ENCODE measurements around the gene ROCK1.

ROCK1 gene

DNA sequence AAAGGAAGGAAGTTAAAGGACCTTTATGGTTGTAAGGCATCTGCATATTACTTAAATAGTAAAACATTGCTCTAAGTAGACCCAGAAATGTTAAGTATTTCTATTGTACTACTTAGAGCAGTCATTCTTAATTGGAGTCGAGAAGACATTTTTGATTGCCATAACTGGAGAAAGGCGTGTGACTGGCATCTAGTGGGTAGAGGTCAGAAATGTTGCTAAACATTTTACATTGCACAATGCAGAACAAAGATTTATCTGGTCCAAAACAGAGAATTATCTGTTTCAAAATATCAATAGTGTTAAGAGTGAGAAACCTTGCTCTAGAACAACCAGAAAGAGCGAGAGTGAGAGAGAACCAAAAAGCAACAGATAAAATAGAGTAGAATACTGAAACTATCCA lies 23.3 kb upstream of the ROCK1 start:
- DNase-seq (ENCODE audit: low read depth), result no peak
- TF ChIP-seq, protein P1, sequence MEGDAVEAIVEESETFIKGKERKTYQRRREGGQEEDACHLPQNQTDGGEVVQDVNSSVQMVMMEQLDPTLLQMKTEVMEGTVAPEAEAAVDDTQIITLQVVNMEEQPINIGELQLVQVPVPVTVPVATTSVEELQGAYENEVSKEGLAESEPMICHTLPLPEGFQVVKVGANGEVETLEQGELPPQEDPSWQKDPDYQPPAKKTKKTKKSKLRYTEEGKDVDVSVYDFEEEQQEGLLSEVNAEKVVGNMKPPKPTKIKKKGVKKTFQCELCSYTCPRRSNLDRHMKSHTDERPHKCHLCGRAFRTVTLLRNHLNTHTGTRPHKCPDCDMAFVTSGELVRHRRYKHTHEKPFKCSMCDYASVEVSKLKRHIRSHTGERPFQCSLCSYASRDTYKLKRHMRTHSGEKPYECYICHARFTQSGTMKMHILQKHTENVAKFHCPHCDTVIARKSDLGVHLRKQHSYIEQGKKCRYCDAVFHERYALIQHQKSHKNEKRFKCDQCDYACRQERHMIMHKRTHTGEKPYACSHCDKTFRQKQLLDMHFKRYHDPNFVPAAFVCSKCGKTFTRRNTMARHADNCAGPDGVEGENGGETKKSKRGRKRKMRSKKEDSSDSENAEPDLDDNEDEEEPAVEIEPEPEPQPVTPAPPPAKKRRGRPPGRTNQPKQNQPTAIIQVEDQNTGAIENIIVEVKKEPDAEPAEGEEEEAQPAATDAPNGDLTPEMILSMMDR (IDR thresholded peaks at IDR 0.05; ENCODE audit: control insufficient read depth, insufficient read depth, low read depth, low read length, missing control alignments), result peak; percentile 42

DNA sequence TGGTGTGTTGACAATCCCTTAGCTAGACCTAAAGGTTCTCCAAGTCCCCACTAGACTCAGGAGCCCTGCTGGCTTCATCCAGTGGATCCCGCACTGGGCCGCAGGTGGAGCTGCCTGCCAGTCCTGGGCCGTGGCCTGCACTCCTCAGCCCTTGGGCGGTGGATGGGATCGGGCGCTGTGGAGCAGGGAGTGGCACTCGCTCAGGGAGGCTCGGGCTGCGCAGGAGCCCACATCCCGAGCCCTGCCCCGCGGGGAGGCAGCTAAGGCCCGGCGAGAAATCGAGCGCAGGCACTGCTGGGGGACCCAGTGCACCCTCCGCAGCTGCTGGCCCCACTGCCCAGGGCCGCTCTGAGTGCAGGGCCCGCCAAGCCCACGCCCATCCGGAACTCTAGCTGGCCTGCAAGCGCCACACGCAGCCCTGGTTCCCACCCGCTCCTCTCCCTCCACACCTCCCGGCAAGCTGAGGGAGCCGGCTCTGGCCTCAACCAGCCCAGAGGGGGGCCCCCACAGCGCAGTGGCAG lies 20.8 kb upstream of the ROCK1 start:
- H3K4me3 ChIP-seq (ENCODE audit: control insufficient read depth, low read depth, low read length), result no peak overlapping the region
- TF ChIP-seq, protein P1 (IDR thresholded peaks at IDR 0.05; ENCODE audit: control insufficient read depth, insufficient read depth, low read depth, low read length, missing control alignments), result no peak
- no peak for DNase-seq (ENCODE audit: low read depth)

More for the DNA sequence above, 23.3 kb upstream of the ROCK1 start:
- H3K4me3 ChIP-seq (ENCODE audit: control insufficient read depth, low read depth, low read length), result no peak overlapping the region

DNA sequence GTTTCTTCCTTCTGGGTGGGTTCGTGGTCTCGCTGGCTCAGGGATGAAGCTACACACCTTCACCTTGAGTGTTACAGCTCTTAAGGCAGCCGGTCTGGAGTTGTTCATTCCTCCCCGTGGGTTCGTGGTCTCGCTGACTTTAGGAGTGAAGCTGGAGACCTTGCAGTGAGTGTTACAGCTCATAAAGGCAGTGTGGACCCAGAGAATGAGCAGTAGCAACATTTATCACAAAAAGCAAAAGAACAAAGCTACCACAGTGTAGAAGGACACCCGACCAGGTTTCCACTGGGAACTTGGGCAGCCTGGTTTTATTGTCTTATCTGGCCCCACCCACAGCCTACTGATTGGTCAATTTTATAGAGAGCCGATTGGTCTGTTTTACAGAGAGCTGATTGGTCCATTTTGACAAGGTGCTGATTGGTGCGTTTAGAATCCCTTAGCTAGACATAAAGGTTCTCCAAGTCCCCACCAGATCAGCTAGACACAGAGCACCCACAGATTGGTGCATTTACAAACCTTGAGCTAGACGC lies 20.1 kb upstream of the ROCK1 start:
- DNase-seq (ENCODE audit: low read depth), result no peak
- TF ChIP-seq, protein P1 (IDR thresholded peaks at IDR 0.05; ENCODE audit: control insufficient read depth, insufficient read depth, low read depth, low read length, missing control alignments), result no peak
- H3K4me3 ChIP-seq (ENCODE audit: control insufficient read depth, low read depth, low read length), result no peak overlapping the region

DNA sequence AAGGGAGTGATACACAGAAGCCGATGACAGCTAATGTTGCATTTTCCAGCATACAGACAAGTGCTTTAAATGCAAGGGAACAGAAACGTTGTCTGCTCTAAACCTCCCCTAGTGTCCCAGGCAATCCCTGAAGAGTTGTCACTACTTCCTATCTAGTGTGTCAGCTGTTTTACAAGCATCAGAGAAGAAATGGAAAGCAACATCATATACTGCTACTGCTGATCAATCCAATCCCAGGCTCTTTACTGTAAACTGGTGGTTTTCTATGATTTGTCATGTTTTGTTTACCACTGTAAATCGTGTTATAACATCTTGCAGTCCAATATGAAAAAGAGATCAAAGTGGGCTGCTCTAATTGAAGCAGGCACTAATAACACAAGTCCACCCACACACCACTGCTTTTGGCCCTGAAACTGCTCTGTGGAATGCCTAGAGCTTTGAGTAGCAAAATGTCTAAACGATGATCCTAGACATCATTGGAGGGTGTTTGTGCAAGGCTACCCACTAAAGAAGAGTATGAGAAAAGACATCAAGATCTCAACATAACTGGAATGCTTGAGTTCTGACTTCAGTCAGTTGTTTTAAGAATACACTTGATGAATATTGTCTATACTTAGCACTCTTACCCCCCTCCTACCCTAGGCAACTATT lies 18.1 kb upstream of the ROCK1 start:
- TF ChIP-seq, protein P1 (IDR thresholded peaks at IDR 0.05; ENCODE audit: control insufficient read depth, insufficient read depth, low read depth, low read length, missing control alignments), result no peak
- H3K4me3 ChIP-seq (ENCODE audit: control insufficient read depth, low read depth, low read length), result no peak overlapping the region
- DNase-seq (ENCODE audit: low read depth), result no peak

DNA sequence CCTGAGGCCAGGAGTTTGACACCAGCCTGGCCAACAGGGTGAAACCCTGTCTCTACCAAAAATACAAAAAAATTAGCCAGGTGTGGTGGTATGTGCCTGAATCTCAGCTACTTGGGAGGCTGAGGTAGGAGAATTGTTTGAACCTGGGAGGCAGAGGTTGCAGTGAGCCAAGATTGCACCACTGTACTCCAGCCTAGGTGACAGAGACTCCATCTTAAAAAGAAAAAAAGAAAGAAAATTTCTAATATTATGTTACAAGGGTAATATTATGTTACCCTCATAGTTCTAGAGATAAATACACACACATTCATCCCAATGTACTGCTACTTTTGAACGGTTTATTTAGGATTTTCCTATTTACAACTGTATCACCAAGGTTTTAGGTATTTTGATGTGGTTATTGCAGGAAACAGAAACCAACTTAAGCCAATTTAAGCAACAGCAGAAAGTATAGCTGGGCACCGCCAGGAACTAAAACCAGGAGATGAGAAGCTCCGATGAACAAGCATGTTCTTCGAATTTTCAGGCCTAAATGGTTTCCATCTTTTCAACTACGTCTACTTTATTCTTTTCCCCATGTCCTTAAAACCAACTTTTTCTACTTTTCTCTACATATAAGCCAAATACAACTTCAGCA lies 11.8 kb upstream of the ROCK1 start:
- no peak for DNase-seq (ENCODE audit: low read depth)
- TF ChIP-seq, protein P1 (IDR thresholded peaks at IDR 0.05; ENCODE audit: control insufficient read depth, insufficient read depth, low read depth, low read length, missing control alignments), result no peak
- H3K4me3 ChIP-seq (ENCODE audit: control insufficient read depth, low read depth, low read length), result no peak overlapping the region

DNA sequence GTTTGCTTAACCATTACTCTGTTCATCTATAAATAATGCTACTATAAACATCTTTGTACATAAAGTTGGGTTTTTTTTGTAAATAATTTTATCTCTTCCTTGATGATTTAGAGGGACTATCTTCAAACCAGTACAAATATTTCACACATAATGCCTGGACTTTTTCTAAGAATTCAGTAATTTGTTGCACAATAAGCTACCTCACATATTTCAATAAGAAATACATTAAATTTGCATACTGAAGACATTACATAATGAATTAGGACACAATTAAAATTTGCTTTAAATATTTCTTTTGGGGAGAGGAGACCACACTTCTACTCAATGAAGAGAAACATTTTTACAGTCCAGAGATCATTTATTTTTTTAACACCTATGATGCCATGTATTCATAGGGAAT lies 7.2 kb upstream of the ROCK1 start:
- TF ChIP-seq, protein P1 (IDR thresholded peaks at IDR 0.05; ENCODE audit: control insufficient read depth, insufficient read depth, low read depth, low read length, missing control alignments), result no peak

More for the DNA sequence above, 7.2 kb upstream of the ROCK1 start:
- DNase-seq (ENCODE audit: low read depth), result no peak
- H3K4me3 ChIP-seq (ENCODE audit: control insufficient read depth, low read depth, low read length), result no peak overlapping the region
